Omental fat pad (tissue), 4 donors: Measurements from ENCODE around the gene WDR48. TPM values are rescaled to one million over a fixed set of nuclear protein-coding genes. Genes with fewer than 3 reads are reported as not detected.
A peak's percentile ranks its signal among the peaks of the same experiment; 100 is the strongest.

Experiments used
- ATAC-seq: fragments of 150-250 bp; one replicate; pipeline ENCODE4 v1.9.1; 2016; ENCODE audit warnings: mild to moderate bottlenecking, moderate library complexity; ENCODE audit not compliant: low FRiP score
- DNase-seq: peaks from one replicate; pipeline ENCODE4 v3.0.0-alpha.2; 2019; ENCODE audit warnings: low spot score
- CTCF ChIP-seq, 3 donors: fragments of 450-650 bp; IDR thresholded peaks; one replicate each; pipeline ENCODE4 v1.5.1; 2016 to 2017; ENCODE audit warnings: antibody characterized with exemption in 3 of 3, mild to moderate bottlenecking in 3 of 3, moderate library complexity in 2 of 3
- total RNA-seq, 4 donors: library from RNA; depleted of rRNA; stranded (reverse); fragments of >200 nt; gene quantifications; one replicate each; pipeline ENCODE4 v1.1.0, GENCODE V29; 2016

WDR48 gene
- total RNA-seq, 4 donors from 2014 or later: 16.7 to 37.2 (median 22.7) TPM

DNA sequence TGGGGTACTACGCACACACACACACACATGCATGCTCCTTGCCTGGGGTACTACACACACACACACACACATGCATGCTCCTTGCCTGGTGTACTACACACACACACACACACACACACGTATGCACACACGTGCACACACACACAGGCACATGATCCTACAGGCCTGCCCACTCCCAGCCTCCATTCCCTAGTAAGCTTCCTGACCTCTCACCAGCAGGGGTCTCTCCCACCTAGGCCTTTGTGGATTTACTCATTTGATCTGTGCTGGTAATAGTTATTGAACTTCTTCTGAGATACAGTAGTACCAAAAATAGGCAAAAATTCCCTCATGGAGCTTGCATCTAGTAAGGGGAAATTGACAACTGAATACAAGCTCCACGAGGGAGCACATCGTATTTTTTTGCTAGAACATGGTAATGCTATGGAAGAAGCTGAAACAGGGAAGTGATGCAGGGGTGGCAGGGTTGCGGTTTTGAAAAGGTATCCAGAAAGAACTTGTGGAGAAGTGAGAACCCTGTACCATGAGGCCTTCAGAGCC is 74.8 kb downstream of the WDR48 start:
- ATAC-seq (peak; percentile 60), DNase-seq (no peak)
- TF ChIP-seq CTCF (IDR thresholded peaks at IDR 0.05): peak in 1 of 3 donors; percentile 24

DNA sequence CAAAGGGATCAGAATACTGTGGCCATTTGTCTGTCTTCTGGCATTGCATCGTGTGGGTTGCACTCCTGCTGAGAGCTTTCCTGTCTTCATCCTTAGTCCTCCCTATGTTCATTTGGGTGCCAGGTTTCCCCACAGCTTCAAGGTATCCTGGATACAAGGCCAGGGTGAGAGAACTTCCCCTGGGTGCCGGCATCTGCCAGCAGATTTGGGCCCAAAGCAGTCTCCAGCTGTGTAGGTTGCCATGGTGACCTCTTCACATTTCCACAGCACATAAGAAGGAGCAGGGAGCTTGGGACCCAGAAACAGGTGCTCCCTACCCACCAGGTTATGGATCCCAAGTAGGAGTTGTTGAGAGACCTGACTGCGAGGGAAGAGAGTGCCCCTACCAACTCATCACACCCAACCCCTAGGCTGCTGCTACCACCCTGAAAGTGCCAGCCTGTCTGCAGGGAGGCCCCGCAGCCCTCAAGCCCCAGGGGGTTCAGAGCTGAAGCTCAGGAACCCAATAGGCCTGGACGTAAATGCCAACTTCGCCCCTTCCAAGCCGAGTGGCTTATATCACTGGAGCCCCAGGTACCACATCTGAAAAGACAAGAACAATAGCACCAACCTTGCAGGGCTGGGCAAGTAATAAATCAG is 75.6 kb downstream of the WDR48 start:
- ATAC-seq (no peak), DNase-seq (no peak)
- no peak for TF ChIP-seq CTCF (IDR thresholded peaks at IDR 0.05)

DNA sequence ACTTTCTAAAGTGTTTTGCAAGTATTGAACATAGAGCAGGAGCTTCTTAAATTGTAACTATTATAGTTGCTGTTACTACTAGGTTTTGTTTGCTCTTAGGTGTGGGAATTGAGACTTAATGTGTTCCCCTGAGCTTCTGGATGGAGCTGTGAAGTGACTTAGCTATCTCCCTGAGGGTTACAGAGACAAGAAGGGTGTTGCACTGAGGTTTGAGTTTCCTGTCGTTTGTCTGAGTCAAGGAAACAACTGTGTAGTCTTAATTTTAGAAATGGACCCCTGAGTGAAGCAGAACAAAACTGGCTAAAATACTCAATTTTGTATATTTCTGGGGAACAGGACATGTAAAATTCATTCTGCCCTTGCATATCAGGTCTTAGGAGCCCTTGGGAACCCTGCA is 76.1 kb downstream of the WDR48 start:
- DNase-seq (no peak), ATAC-seq (no peak)
- no peak for TF ChIP-seq CTCF (IDR thresholded peaks at IDR 0.05)

DNA sequence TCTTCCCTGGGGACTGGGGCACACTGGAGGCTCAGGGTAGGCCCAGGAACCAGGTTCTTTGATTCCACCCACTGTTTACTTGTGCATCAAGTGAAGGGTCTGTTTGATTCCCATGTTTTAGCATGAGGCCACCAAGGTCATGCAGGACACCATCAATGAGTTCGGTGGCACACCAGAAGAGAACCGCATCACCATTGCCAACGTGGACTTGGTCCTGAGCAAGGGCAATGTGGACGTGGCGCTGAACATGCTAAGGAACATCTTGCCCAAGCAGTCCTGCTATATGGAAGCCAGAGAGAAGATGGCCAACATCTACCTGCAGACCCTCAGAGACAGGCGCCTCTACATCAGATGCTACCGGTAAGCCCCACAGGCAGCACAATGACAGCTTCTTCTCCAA is 77.1 kb downstream of the WDR48 start:
- TF ChIP-seq CTCF (IDR thresholded peaks at IDR 0.05): no peak
- DNase-seq (no peak), ATAC-seq (no peak)

GRCh38 chr3:39130026-39130425 is 78.2 kb downstream of the WDR48 start:
- DNase-seq (no peak), ATAC-seq (no peak)
- no peak for TF ChIP-seq CTCF (IDR thresholded peaks at IDR 0.05)

GRCh38 chr3:39130693-39131265 is 79.0 kb downstream of the WDR48 start:
- DNase-seq (no peak), ATAC-seq (no peak)
- TF ChIP-seq CTCF (IDR thresholded peaks at IDR 0.05): no peak
